ENCODE results near the gene GALNT10.

Gene GALNT10

GRCh38 chr5:154203798-154204578 is 13.5 kb downstream of the GALNT10 start:
- DNase-seq, result no peak

- DNase-seq, result no peak
Measured at GRCh38 chr5:154205441-154206117, 15.0 kb downstream of the GALNT10 start.

GRCh38 chr5:154206311-154206710 is 15.8 kb downstream of the GALNT10 start:
- DNase-seq, result no peak

- DNase-seq, result no peak
Measured at GRCh38 chr5:154207204-154207603, 16.7 kb downstream of the GALNT10 start.

- no peak for DNase-seq
Measured at GRCh38 chr5:154209591-154210081, 19.1 kb downstream of the GALNT10 start.

- no peak for DNase-seq
Measured at GRCh38 chr5:154210163-154210562, 19.6 kb downstream of the GALNT10 start.

- DNase-seq, result no peak
Measured at GRCh38 chr5:154211641-154212390, 21.3 kb downstream of the GALNT10 start.

GRCh38 chr5:154213592-154213991 is 23.1 kb downstream of the GALNT10 start:
- no peak for DNase-seq

- no peak for DNase-seq
Measured at GRCh38 chr5:154214371-154215106, 24.0 kb downstream of the GALNT10 start.

GRCh38 chr5:154215571-154216325 is 25.2 kb downstream of the GALNT10 start:
- DNase-seq, result no peak

GRCh38 chr5:154217462-154217861 is 26.9 kb downstream of the GALNT10 start:
- DNase-seq, result no peak

- DNase-seq, result no peak
Measured at GRCh38 chr5:154218786-154219185, 28.3 kb downstream of the GALNT10 start.

- DNase-seq, result no peak
Measured at GRCh38 chr5:154220625-154221024, 30.1 kb downstream of the GALNT10 start.

- DNase-seq, result peak; percentile 66
Measured at GRCh38 chr5:154221371-154221896, 30.9 kb downstream of the GALNT10 start.

GRCh38 chr5:154222414-154222813 is 31.9 kb downstream of the GALNT10 start:
- DNase-seq, result no peak

GRCh38 chr5:154223320-154223719 is 32.8 kb downstream of the GALNT10 start:
- DNase-seq, result no peak

GRCh38 chr5:154227090-154227489 is 36.6 kb downstream of the GALNT10 start:
- DNase-seq, result no peak

GRCh38 chr5:154228696-154229095 is 38.2 kb downstream of the GALNT10 start:
- DNase-seq, result no peak

- DNase-seq, result no peak
Measured at GRCh38 chr5:154230526-154230925, 40.0 kb downstream of the GALNT10 start.

GRCh38 chr5:154234551-154234950 is 44.0 kb downstream of the GALNT10 start:
- no peak for DNase-seq

GRCh38 chr5:154236011-154236410 is 45.5 kb downstream of the GALNT10 start:
- no peak for DNase-seq

Measured in femur (tissue), 1 donor.